ENCODE data around the gene USP3. TPM values are rescaled to one million over a fixed set of nuclear protein-coding genes. Genes with fewer than 3 reads are reported as not detected.

USP3 gene
- total RNA-seq: 60.0 TPM

- peak; percentile 97 for DNase-seq
Observed at GRCh38 chr15:63504247-63504978, at the start of gene USP3. Gene USP3, plus strand, starts transcription at chr15:63504593. Its CDS starts 147 bp downstream, at chr15:63504740.

GRCh38 chr15:63456258-63456657, 48.1 kb upstream of the USP3 start:
- no peak for DNase-seq

GRCh38 chr15:63457379-63457778, 47.0 kb upstream of the USP3 start:
- no peak for DNase-seq

GRCh38 chr15:63458026-63458425, 46.4 kb upstream of the USP3 start:
- no peak for DNase-seq

- DNase-seq: no peak
Observed at GRCh38 chr15:63458794-63459395, 45.5 kb upstream of the USP3 start.

- DNase-seq: no peak
Observed at GRCh38 chr15:63460210-63461155, 43.9 kb upstream of the USP3 start.

GRCh38 chr15:63461230-63461985, 43.0 kb upstream of the USP3 start:
- DNase-seq: peak; percentile 45

- DNase-seq: no peak
Observed at GRCh38 chr15:63462088-63462487, 42.3 kb upstream of the USP3 start.

- DNase-seq: peak; percentile 18
Observed at GRCh38 chr15:63463036-63463435, 41.4 kb upstream of the USP3 start.

GRCh38 chr15:63463793-63464192, 40.6 kb upstream of the USP3 start:
- no peak for DNase-seq

GRCh38 chr15:63465104-63465503, 39.3 kb upstream of the USP3 start:
- DNase-seq: peak; percentile 90

- peak; percentile 80 for DNase-seq
Observed at GRCh38 chr15:63466378-63467192, 37.8 kb upstream of the USP3 start.

- DNase-seq: no peak
Observed at GRCh38 chr15:63469190-63469589, 35.2 kb upstream of the USP3 start.

- no peak for DNase-seq
Observed at GRCh38 chr15:63469984-63470383, 34.4 kb upstream of the USP3 start.

GRCh38 chr15:63473007-63473748, 31.2 kb upstream of the USP3 start:
- no peak for DNase-seq

- DNase-seq: no peak
Observed at GRCh38 chr15:63473749-63473998, 30.7 kb upstream of the USP3 start.

GRCh38 chr15:63473999-63474809, 30.2 kb upstream of the USP3 start:
- peak; percentile 64 for DNase-seq

- DNase-seq: no peak
Observed at GRCh38 chr15:63474810-63475316, 29.5 kb upstream of the USP3 start.

GRCh38 chr15:63475707-63476106, 28.7 kb upstream of the USP3 start:
- DNase-seq: no peak

GRCh38 chr15:63476229-63476632, 28.2 kb upstream of the USP3 start:
- peak; percentile 36 for DNase-seq
